Hepatocyte (in vitro differentiated cells): ENCODE data around the gene NOX5.

Experiments
- EZH2 ChIP-seq: fragments of 200-600 bp; sonication (generic); IDR thresholded peaks from 2 replicates; pipeline ENCODE4 v1.6.1; 2016; ENCODE audit warnings: antibody characterized with exemption, mild to moderate bottlenecking, borderline replicate concordance
- TF ChIP-seq, protein P1 (sequence below): fragments of 200-600 bp; sonication (generic); IDR thresholded peaks from 2 replicates; pipeline ENCODE4 v1.5.1; 2016; ENCODE audit warnings: antibody characterized with exemption, mild to moderate bottlenecking; ENCODE audit not compliant: poor library complexity

DNA sequence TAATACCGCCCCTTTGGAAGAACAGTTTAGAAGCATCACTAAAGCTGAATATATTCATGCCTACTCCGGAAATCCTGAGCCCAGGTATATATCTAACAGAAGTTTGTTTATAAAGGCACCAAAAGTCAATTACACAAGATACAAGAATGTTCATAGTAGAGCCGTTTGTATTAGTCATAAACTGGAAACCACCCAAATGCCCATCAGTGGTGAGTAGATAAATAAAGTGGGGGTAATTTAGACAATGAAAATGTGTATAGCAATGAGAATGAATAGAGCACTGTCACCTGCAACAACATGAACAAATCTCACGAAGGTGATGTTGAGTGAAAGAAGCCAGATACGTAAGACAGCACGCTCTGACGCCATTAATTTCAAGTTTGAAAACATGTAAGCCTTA lies 77.7 kb downstream of the NOX5 start:
- TF ChIP-seq, protein P1, sequence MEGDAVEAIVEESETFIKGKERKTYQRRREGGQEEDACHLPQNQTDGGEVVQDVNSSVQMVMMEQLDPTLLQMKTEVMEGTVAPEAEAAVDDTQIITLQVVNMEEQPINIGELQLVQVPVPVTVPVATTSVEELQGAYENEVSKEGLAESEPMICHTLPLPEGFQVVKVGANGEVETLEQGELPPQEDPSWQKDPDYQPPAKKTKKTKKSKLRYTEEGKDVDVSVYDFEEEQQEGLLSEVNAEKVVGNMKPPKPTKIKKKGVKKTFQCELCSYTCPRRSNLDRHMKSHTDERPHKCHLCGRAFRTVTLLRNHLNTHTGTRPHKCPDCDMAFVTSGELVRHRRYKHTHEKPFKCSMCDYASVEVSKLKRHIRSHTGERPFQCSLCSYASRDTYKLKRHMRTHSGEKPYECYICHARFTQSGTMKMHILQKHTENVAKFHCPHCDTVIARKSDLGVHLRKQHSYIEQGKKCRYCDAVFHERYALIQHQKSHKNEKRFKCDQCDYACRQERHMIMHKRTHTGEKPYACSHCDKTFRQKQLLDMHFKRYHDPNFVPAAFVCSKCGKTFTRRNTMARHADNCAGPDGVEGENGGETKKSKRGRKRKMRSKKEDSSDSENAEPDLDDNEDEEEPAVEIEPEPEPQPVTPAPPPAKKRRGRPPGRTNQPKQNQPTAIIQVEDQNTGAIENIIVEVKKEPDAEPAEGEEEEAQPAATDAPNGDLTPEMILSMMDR, result no peak
- no peak for TF ChIP-seq EZH2
